ENCODE results near the gene SERPINB1. TPM values are rescaled to one million over a fixed set of nuclear protein-coding genes. Genes with fewer than 3 reads are reported as not detected.

SERPINB1 gene
- total RNA-seq, 2 donors from 2014 or later: 103 to 275 TPM

DNA sequence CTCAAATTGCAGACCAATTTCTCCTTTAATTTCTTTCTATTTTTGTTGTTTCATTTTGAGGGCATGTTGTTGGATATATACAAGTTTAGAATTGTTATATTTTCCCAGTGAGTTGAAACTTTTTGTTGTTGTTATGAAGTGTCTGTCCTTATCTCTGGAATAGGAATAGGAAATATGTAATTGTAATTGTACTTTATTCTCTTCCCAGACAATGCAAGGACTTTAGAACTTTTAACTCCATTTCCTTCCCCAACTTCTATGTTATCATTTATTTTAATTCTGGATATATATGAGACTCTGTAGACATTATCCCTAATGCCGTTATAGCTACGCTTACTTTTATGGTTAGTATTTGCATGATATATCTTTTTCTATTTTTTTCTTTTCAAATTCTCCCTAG is 12.4 kb downstream of the SERPINB1 start:
- H3K9me3 Mint-ChIP-seq: no peaks in the 10 kb centered on the region

DNA sequence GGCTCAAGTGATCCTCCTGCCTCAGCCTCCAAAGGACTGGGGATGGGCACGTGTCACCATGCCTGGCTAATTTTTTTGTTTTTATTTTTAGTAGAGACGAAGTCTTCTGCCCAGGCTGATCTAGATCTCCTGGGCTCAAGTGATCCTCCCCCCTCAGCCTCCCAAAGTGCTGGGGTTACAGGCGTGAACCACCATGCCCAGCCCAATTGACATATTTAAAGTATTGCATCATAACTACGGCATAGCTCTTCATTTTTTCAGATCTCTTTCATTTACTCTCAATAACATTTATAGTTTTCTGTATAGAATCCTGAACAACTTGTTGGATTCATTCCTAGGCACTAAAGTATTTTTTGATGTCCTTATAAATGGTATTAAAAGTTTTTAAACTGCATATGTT is 13.0 kb downstream of the SERPINB1 start:
- no peak for DNase-seq (ENCODE audit: low spot score)
- peak; percentile 31 to 32 for ATAC-seq
- no peak overlapping the region for H3K4me3 Mint-ChIP-seq
- no peaks in the 10 kb centered on the region for H3K27me3 Mint-ChIP-seq
- H3K36me3 Mint-ChIP-seq: peaks cover 3% of the 10 kb centered on the region
- peak overlapping the region in 1 of 2 donors; percentile 66 for H3K27ac Mint-ChIP-seq
- no peaks in the 10 kb centered on the region for H3K9me3 Mint-ChIP-seq
- H3K4me1 Mint-ChIP-seq (ENCODE audit: low read depth in 2 of 2): peaks cover 24 to 29% of the 10 kb centered on the region in 2 donors

More for the DNA sequence above, 12.4 kb downstream of the SERPINB1 start:
- Mint-ChIP-seq H3K4me3 (no peak overlapping the region), H3K36me3 (peaks cover 9% of the 10 kb centered on the region), H3K27ac (peak overlapping the region in 1 of 2 donors; percentile 66), H3K27me3 (no peaks in the 10 kb centered on the region), H3K4me1 (ENCODE audit: low read depth in 2 of 2) (peaks cover 28 to 35% of the 10 kb centered on the region in 2 donors)
- no peak for DNase-seq (ENCODE audit: low spot score)
- no peak for ATAC-seq

DNA sequence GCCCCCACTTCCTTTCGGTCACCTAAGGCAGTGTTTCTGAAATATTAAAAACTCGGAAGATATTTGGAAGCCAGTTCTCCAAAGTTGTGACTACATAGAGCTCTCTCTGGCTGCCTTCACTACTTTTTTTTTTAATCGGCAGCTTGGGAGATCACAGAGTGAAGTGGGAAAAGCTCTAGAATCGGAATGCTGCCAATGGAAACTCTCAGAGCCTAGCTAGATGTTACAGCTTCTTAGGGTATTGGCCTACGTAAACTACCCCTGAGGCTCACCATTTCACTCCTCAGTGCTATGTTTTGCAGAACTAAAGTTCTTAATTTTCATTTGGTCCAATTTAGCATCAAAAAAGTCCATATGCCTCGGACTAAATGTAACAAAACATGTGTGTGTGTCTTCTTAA is 14.5 kb downstream of the SERPINB1 start:
- ATAC-seq (no peak), DNase-seq (ENCODE audit: low spot score) (no peak)
- Mint-ChIP-seq H3K27ac (no peak overlapping the region), H3K27me3 (no peaks in the 10 kb centered on the region), H3K9me3 (no peaks in the 10 kb centered on the region), H3K4me3 (no peak overlapping the region), H3K4me1 (ENCODE audit: low read depth in 2 of 2) (peaks cover 26 to 27% of the 10 kb centered on the region in 2 donors), H3K36me3 (no peaks in the 10 kb centered on the region)

DNA sequence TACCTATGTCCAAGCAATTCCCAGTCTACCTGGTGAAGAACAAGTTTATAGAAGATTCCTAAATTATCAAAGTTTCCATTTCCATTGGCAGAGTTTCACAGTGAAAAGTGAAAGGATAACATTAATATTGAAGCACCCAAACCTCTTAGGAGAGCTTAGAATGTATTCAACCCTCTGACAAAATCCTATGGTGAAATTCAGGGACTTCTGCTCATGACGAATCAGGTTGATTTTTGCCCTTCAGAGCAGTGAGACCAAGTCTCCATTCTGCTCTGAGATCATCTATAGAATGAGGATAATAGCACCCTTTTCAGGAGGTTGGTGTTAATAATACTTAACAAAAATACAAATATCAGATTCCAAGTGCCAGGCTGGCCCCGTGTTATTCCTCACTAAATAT is 15.5 kb downstream of the SERPINB1 start:
- peaks cover 27 to 29% of the 10 kb centered on the region in 2 donors for H3K4me1 Mint-ChIP-seq (ENCODE audit: low read depth in 2 of 2)
- no peak overlapping the region for H3K4me3 Mint-ChIP-seq
- H3K36me3 Mint-ChIP-seq: no peaks in the 10 kb centered on the region
- DNase-seq (ENCODE audit: low spot score) (no peak), ATAC-seq (no peak)
- H3K9me3 Mint-ChIP-seq: no peaks in the 10 kb centered on the region
- peak overlapping the region in 1 of 2 donors; percentile 63 for H3K27ac Mint-ChIP-seq
- no peaks in the 10 kb centered on the region for H3K27me3 Mint-ChIP-seq

DNA sequence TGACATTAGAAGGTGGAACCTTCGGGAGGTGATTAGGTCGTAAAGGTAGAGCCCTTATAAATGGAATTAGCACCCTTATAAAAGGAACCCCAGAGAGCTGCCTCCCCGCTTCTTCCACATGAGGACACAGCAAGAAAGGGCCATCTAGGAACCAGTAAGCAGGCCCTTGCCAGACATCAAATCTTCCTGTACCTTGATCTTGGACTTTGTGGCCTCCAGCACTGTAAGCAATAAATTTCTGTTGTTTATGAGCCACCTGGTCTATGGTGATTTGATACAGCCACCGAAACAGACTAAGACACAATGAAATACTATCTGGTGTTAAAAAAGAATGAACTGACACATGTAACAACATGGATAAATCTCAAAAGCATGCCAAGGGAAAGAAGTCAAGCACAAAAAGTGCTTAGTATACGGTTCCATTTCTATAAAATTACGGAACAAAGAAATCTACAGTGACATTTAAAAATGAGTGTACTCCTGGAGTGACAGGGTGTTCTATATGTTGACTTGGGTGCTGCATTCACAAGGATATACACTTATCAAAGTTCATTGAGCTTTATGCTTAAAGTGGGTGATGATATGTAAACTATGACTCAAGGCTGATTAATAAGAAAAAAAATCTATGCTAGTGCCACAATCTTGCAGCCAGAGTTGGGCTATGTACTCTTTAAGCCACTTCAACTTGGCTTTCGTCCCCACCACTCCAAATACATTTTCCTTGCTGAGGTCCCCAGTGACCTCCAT is 18.4 kb downstream of the SERPINB1 start:
- no peaks in the 10 kb centered on the region for H3K36me3 Mint-ChIP-seq
- no peak overlapping the region for H3K4me3 Mint-ChIP-seq
- no peaks in the 10 kb centered on the region for H3K27me3 Mint-ChIP-seq
- H3K4me1 Mint-ChIP-seq (ENCODE audit: low read depth in 2 of 2): peaks cover 18 to 25% of the 10 kb centered on the region in 2 donors
- no peak for ATAC-seq
- no peak overlapping the region for H3K27ac Mint-ChIP-seq
- H3K9me3 Mint-ChIP-seq: no peaks in the 10 kb centered on the region
- DNase-seq (ENCODE audit: low spot score): no peak

DNA sequence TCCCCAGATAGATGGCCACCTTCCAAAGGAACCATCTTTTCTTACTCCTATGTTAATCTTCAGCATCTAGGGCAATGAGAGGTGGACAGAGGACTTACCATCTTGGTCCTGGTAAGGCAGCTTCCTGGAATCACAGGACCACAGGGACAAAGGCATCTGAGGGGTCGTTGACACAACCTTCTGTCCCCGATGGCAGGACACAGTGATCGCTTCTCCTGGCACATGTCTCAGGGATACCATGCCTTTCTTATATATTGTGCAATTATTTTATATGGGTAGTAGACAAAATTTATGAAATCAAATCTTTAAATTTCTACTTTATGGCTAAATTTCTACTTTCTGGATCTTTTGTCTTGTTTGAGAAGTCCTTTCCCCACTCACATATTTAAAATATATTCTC is 20.1 kb downstream of the SERPINB1 start:
- ATAC-seq: no peak
- H3K4me1 Mint-ChIP-seq (ENCODE audit: low read depth in 2 of 2): peaks cover 23 to 31% of the 10 kb centered on the region in 2 donors
- peak overlapping the region in 1 of 2 donors; percentile 76 for H3K27ac Mint-ChIP-seq
- no peaks in the 10 kb centered on the region for H3K27me3 Mint-ChIP-seq
- no peak overlapping the region for H3K4me3 Mint-ChIP-seq
- H3K9me3 Mint-ChIP-seq: peaks cover 8% of the 10 kb centered on the region
- peaks cover 13% of the 10 kb centered on the region for H3K36me3 Mint-ChIP-seq
- no peak for DNase-seq (ENCODE audit: low spot score)

DNA sequence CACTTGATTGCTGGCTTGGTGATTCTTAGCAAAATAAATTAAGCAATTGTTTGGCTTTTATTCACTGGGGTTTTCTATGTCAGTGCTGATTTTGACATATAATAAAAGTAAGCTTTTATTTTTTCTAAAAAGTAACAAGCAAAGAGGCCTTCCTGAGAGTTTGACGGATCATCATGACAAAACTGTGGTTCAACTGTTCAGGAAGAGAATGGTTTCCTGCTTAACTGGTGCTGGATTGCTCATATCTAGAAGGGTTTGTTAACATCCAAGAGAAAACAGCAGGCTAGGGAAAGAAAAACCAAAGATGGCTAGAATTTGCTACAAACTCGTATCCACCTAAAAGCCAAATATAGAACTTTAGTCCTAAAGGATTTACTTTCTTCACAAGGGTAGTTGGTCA is 21.2 kb downstream of the SERPINB1 start:
- Mint-ChIP-seq H3K36me3 (peaks cover 24% of the 10 kb centered on the region), H3K9me3 (peaks cover 12% of the 10 kb centered on the region), H3K27ac (peak overlapping the region; percentile 73 to 89), H3K27me3 (no peaks in the 10 kb centered on the region), H3K4me1 (ENCODE audit: low read depth in 2 of 2) (peaks cover 23 to 31% of the 10 kb centered on the region in 2 donors), H3K4me3 (peak overlapping the region; percentile 61)
- no peak for DNase-seq (ENCODE audit: low spot score)
- peak in 1 of 2 donors; percentile 69 for ATAC-seq

DNA sequence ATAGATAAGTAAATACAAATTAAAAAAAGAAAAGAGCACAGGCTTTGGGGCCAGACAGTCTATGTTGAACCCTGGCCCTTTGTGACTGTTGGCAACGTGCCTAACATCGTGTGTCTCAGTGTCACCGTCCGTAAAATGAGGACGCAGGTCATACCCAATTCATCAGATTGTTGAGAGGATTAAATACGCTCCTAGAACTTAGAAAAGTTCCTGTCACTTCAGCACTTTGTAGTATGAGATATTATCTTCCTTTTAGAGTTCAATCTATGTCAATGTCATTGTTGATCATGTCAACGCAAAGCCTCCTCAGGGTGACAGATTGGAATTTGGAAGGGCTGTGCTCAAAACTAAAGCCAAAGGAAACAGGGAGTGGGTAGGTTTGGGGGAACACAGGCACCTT is 21.7 kb downstream of the SERPINB1 start:
- DNase-seq (ENCODE audit: low spot score): no peak
- peak overlapping the region; percentile 61 for H3K4me3 Mint-ChIP-seq
- peaks cover 28% of the 10 kb centered on the region for H3K36me3 Mint-ChIP-seq
- peak overlapping the region; percentile 73 to 89 for H3K27ac Mint-ChIP-seq
- ATAC-seq: peak in 1 of 2 donors; percentile 59
- no peaks in the 10 kb centered on the region for H3K27me3 Mint-ChIP-seq
- H3K9me3 Mint-ChIP-seq: peaks cover 14% of the 10 kb centered on the region
- H3K4me1 Mint-ChIP-seq (ENCODE audit: low read depth in 2 of 2): peaks cover 23 to 31% of the 10 kb centered on the region in 2 donors

DNA sequence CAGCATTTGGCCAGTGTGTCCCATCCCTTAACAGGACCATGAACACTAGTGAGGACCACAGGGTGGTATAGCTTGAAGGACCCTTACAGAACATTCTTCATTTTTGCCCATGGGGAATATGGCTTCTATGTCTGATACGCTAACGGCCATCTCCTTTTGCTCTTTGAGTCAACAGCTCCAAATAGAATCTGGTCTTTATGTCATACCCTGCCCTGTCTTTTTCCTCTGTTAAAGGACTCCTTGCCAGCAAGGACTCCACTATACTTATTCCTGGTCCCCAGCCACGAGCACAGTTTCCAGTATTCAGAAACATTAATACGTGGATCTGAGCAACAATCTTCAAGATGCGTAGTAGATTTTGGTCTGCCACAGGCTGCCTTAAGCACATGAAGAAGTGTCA is 22.5 kb downstream of the SERPINB1 start:
- H3K27ac Mint-ChIP-seq: peak overlapping the region in 1 of 2 donors; percentile 89
- peaks cover 14% of the 10 kb centered on the region for H3K9me3 Mint-ChIP-seq
- H3K4me1 Mint-ChIP-seq (ENCODE audit: low read depth in 2 of 2): peaks cover 23 to 31% of the 10 kb centered on the region in 2 donors
- peaks cover 29% of the 10 kb centered on the region for H3K36me3 Mint-ChIP-seq
- DNase-seq (ENCODE audit: low spot score) (no peak), ATAC-seq (no peak)
- no peak overlapping the region for H3K4me3 Mint-ChIP-seq
- H3K27me3 Mint-ChIP-seq: no peaks in the 10 kb centered on the region

DNA sequence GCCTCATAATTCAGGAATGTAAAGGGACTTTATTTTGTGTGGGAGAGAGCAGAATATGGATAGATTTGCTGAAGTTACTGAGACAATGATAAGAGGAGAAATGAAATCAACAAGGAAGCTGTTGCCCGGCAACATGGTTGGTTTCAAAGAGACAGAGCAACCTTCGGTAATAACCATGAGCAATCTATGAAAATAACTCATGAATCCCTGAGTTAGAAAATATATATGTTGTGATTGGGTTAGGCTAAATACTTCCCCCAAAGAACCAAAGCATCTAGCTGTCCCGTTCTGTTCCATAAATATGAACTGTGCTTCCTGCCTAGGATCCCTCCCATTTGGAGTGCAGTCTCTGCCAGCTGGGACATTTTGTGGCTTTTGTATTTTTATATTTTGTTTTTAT is 23.1 kb downstream of the SERPINB1 start:
- Mint-ChIP-seq H3K27ac (peak overlapping the region in 1 of 2 donors; percentile 47), H3K36me3 (peaks cover 29% of the 10 kb centered on the region), H3K4me3 (no peak overlapping the region), H3K4me1 (ENCODE audit: low read depth in 2 of 2) (peaks cover 23 to 31% of the 10 kb centered on the region in 2 donors), H3K27me3 (no peaks in the 10 kb centered on the region), H3K9me3 (peaks cover 14% of the 10 kb centered on the region)
- ATAC-seq: no peak
- DNase-seq (ENCODE audit: low spot score): no peak

DNA sequence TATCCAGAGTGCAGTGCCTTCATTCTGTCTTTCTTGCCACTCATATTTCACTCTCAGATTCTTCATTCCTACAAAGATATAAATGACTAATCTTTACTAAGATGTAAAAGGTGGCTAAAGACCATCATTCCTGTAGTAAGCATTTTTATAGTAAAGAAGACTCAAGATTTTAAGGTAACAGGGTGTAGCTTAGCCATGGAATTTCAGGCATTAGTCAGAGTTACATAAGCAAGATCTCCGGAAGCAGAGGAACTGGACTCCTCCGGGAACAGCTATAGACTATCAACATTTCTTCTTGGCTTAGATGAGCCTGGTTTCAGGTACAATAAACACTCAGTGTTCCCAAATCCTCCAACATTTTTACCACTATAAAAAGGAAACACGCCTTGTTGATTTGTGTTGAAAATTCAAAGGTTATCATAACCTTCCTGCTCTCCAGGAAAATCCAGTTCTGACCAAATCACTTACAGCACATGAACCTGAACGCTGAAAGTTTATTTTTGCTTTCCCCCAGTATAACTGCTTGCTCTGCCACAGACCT is 23.7 kb downstream of the SERPINB1 start:
- H3K4me1 Mint-ChIP-seq (ENCODE audit: low read depth in 2 of 2): peaks cover 23 to 31% of the 10 kb centered on the region in 2 donors
- H3K27ac Mint-ChIP-seq: peak overlapping the region in 1 of 2 donors; percentile 47
- H3K27me3 Mint-ChIP-seq: no peaks in the 10 kb centered on the region
- H3K36me3 Mint-ChIP-seq: peaks cover 29% of the 10 kb centered on the region
- H3K4me3 Mint-ChIP-seq: no peak overlapping the region
- peaks cover 14% of the 10 kb centered on the region for H3K9me3 Mint-ChIP-seq
- DNase-seq (ENCODE audit: low spot score) (no peak), ATAC-seq (peak in 1 of 2 donors; percentile 17)

DNA sequence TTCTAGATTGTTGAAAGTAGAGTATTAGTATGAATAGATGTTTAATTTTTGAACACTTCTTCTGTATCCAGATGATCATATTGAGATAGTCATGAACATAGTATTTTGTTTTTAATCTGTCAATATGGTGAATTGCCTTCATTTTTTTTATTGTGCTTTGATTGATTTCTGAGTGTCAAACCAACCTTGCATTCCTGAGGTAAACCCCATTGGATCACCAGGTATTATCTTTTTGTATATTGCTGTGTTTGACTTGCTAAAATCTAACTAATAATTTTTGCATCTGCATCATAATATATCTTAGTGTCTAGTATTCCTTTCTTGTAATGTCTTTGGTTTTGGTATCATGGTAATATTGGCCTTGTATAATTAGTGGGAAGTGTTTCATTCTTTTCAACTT is 25.5 kb downstream of the SERPINB1 start:
- Mint-ChIP-seq H3K27ac (no peak overlapping the region), H3K4me3 (no peak overlapping the region), H3K27me3 (no peaks in the 10 kb centered on the region), H3K9me3 (peaks cover 14% of the 10 kb centered on the region), H3K36me3 (peaks cover 29% of the 10 kb centered on the region), H3K4me1 (ENCODE audit: low read depth in 2 of 2) (peaks cover 16 to 31% of the 10 kb centered on the region in 2 donors)
- no peak for ATAC-seq
- no peak for DNase-seq (ENCODE audit: low spot score)

DNA sequence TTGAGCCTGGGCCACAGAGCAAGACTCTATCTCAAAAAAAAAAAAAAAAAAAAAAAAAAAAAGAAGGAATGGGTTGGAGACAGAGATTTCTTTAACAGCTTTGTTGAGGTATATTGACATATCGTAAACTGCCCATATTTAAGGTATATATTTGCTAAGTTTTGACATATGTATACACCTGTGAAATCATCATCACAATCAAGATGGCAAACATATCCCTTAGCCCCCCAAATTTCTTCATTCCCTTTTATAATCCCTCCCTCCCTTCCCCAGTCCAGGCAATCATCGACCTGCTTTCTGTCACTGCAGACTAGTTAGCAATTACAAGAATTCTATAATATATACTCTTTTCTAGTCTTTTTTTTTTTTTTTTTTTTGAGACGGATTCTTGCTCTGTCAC is 29.0 kb downstream of the SERPINB1 start:
- Mint-ChIP-seq H3K36me3 (peaks cover 28% of the 10 kb centered on the region), H3K4me1 (ENCODE audit: low read depth in 2 of 2) (peaks cover 33 to 38% of the 10 kb centered on the region in 2 donors), H3K27me3 (no peaks in the 10 kb centered on the region), H3K4me3 (no peak overlapping the region), H3K27ac (no peak overlapping the region), H3K9me3 (peaks cover 14% of the 10 kb centered on the region)
- DNase-seq (ENCODE audit: low spot score) (no peak), ATAC-seq (no peak)

DNA sequence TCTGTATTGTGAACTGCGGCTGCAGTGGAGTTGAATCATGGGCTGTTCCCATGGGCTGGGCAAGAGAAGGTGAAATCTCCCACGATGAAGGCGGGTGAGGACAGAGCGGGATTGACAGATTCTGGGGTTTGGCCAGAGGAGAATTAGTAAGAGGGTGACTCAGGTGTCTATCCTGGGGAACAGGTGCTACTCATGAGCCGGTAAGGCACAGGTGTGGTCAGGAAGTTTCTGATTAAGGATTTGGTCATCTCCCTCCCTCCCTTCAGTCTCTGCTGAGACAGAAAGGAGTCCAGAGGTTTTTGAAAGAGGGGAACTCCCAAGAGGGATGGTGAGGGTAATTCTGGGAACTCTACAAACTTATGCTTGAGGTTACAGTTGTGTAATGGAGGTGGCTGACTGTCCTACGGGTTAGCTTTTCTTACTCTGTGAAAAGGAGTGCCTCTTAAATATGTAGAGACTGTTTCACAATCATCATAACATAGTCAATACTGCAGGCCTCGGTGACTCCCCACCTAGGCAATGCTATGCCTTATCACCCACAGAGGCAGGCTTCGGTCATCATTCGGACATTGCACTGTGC is 31.5 kb downstream of the SERPINB1 start:
- no peaks in the 10 kb centered on the region for H3K27me3 Mint-ChIP-seq
- H3K9me3 Mint-ChIP-seq: peaks cover 3% of the 10 kb centered on the region
- H3K27ac Mint-ChIP-seq: peak overlapping the region; percentile 70 to 84
- peaks cover 2% of the 10 kb centered on the region for H3K36me3 Mint-ChIP-seq
- peak overlapping the region; percentile 72 for H3K4me3 Mint-ChIP-seq
- peak; percentile 96 to 97 for ATAC-seq
- H3K4me1 Mint-ChIP-seq (ENCODE audit: low read depth in 2 of 2): peaks cover 52 to 57% of the 10 kb centered on the region in 2 donors
- peak; percentile 76 for DNase-seq (ENCODE audit: low spot score)
